ENCODE results near the gene NAP1L4.

NAP1L4 gene

GRCh38 chr11:3011891-3012885, 20.1 kb upstream of the NAP1L4 start:
- no peak for TF ChIP-seq CTCF (IDR thresholded peaks at IDR 0.05; ENCODE audit: insufficient read depth, low read depth, low read length, missing control alignments)
- no peak for DNase-seq (ENCODE audit: low read depth)
- no peak overlapping the region for H3K4me3 ChIP-seq (ENCODE audit: low read length)

GRCh38 chr11:3010521-3011275, 18.6 kb upstream of the NAP1L4 start:
- DNase-seq (ENCODE audit: low read depth): no peak
- H3K4me3 ChIP-seq (ENCODE audit: low read length): no peak overlapping the region
- TF ChIP-seq CTCF (IDR thresholded peaks at IDR 0.05; ENCODE audit: insufficient read depth, low read depth, low read length, missing control alignments): no peak

GRCh38 chr11:3010004-3010403, 17.9 kb upstream of the NAP1L4 start:
- H3K4me3 ChIP-seq (ENCODE audit: low read length): no peak overlapping the region
- no peak for DNase-seq (ENCODE audit: low read depth)
- TF ChIP-seq CTCF (IDR thresholded peaks at IDR 0.05; ENCODE audit: insufficient read depth, low read depth, low read length, missing control alignments): no peak

GRCh38 chr11:3009481-3009880, 17.4 kb upstream of the NAP1L4 start:
- no peak for TF ChIP-seq CTCF (IDR thresholded peaks at IDR 0.05; ENCODE audit: insufficient read depth, low read depth, low read length, missing control alignments)
- DNase-seq (ENCODE audit: low read depth): no peak
- no peak overlapping the region for H3K4me3 ChIP-seq (ENCODE audit: low read length)

GRCh38 chr11:3008746-3009336, 16.7 kb upstream of the NAP1L4 start:
- no peak overlapping the region for H3K4me3 ChIP-seq (ENCODE audit: low read length)
- TF ChIP-seq CTCF (IDR thresholded peaks at IDR 0.05; ENCODE audit: insufficient read depth, low read depth, low read length, missing control alignments): no peak
- DNase-seq (ENCODE audit: low read depth): no peak

GRCh38 chr11:3007404-3008010, 15.4 kb upstream of the NAP1L4 start:
- DNase-seq (ENCODE audit: low read depth): no peak
- no peak overlapping the region for H3K4me3 ChIP-seq (ENCODE audit: low read length)
- no peak for TF ChIP-seq CTCF (IDR thresholded peaks at IDR 0.05; ENCODE audit: insufficient read depth, low read depth, low read length, missing control alignments)

Measured in epithelial cell of esophagus (primary cell).